Omental fat pad (tissue), 4 donors: ENCODE results near the gene KRR1. TPM values are rescaled to one million over a fixed set of nuclear protein-coding genes. Genes with fewer than 3 reads are reported as not detected.

ENCODE experiments used
- ATAC-seq: fragments of 150-250 bp; one replicate; pipeline ENCODE4 v1.9.1; 2016; ENCODE audit warnings: mild to moderate bottlenecking, moderate library complexity; ENCODE audit not compliant: low FRiP score
- DNase-seq: peaks from one replicate; pipeline ENCODE4 v3.0.0-alpha.2; 2019; ENCODE audit warnings: low spot score
- CTCF ChIP-seq, 3 donors: fragments of 450-650 bp; IDR thresholded peaks; one replicate each; pipeline ENCODE4 v1.5.1; 2016 to 2017; ENCODE audit warnings: antibody characterized with exemption in 3 of 3, mild to moderate bottlenecking in 3 of 3, moderate library complexity in 2 of 3
- total RNA-seq, 4 donors: library from RNA; depleted of rRNA; stranded (reverse); fragments of >200 nt; gene quantifications; one replicate each; pipeline ENCODE4 v1.1.0, GENCODE V29; 2016

The KRR1 gene
- 10 to 100 TPM; 28.8 to 39.9 (median 34.3) TPM for total RNA-seq

GRCh38 chr12:75511116-75512048 lies at the start of gene KRR1:
Gene KRR1 (minus strand): TSS chr12:75511609. CDS start chr12:75511597, 12 bp downstream.
- DNase-seq (peak; percentile 66), ATAC-seq (peak; percentile 98)
- TF ChIP-seq CTCF (IDR thresholded peaks at IDR 0.05): no peak

GRCh38 chr12:75560167-75560566 lies 48.8 kb upstream of the KRR1 start:
- ATAC-seq (no peak), DNase-seq (no peak)
- TF ChIP-seq CTCF (IDR thresholded peaks at IDR 0.05): no peak

GRCh38 chr12:75558287-75558686 lies 46.9 kb upstream of the KRR1 start:
- DNase-seq (no peak), ATAC-seq (no peak)
- TF ChIP-seq CTCF (IDR thresholded peaks at IDR 0.05): no peak

GRCh38 chr12:75556311-75556899 lies 45.0 kb upstream of the KRR1 start:
- ATAC-seq: no peak
- no peak for DNase-seq
- no peak for TF ChIP-seq CTCF (IDR thresholded peaks at IDR 0.05)

- TF ChIP-seq CTCF (IDR thresholded peaks at IDR 0.05): no peak
- ATAC-seq (peak; percentile 30), DNase-seq (no peak)
Measured at GRCh38 chr12:75554556-75554880, 43.1 kb upstream of the KRR1 start.

- TF ChIP-seq CTCF (IDR thresholded peaks at IDR 0.05): no peak
- ATAC-seq (peak; percentile 16), DNase-seq (no peak)
Measured at GRCh38 chr12:75553836-75554555, 42.6 kb upstream of the KRR1 start.
